HG02981 (cell line): ENCODE measurements around the gene RTP5.

Experiments
- ATAC-seq: cut with Tn5 transposase; IDR thresholded peaks from one replicate; pipeline ENCODE4 v1.9.1; 2021; ENCODE audit warnings: mild to moderate bottlenecking, moderate library complexity; ENCODE audit not compliant: unreplicated experiment

The RTP5 gene

DNA sequence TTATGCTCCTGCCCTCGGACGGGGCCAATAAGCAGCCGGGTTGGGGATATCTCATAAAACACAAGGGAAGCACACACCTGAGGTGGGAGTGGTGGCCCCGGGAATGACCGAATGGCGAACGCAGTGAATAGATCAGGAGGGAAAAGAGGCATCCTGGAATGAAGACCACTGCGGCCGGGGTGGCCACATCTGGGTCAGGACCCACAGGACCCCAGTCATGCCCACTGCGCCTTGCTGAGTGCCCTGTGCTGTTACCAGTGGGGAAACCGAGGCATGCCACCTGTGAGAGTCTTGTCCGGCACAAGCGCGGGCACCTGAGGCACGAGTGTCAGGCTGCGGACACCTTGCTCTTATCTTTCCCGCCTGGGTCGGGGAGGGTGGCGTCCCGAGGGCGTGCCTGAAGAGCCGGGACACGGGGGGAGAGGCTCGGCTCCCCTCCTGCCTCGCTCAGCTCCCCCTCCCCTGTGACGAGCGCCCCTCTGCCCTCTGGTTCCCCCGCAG, 12.4 kb upstream of the RTP5 start:
- ATAC-seq = no peak

DNA sequence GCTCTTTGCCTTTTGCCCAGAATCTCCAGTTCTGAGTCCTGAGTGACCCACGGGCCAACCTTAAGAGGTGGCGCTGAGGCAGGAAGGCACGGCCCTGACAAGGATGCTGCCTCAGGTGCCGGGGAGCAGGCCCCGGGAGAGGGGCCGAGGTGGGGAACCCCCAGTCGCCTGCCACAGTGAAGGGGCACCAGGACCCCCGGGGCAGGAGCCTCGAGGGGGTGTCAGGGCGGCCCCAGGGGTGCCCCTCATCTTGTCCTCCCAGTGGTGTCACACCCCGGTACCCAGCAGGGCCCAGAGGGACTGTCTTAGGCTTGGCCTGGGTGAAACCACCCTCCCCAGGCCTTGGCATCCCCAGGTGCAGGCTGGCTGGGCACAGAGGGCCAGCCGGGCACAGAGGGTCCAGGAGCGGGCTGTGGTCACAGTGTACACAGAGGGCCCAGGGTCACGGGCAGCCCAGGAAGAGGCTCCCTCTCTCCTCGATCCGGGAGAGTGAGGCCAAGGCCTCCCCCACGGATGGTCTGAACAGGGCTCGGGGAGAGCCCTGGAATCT, 11.9 kb upstream of the RTP5 start:
- no peak for ATAC-seq

DNA sequence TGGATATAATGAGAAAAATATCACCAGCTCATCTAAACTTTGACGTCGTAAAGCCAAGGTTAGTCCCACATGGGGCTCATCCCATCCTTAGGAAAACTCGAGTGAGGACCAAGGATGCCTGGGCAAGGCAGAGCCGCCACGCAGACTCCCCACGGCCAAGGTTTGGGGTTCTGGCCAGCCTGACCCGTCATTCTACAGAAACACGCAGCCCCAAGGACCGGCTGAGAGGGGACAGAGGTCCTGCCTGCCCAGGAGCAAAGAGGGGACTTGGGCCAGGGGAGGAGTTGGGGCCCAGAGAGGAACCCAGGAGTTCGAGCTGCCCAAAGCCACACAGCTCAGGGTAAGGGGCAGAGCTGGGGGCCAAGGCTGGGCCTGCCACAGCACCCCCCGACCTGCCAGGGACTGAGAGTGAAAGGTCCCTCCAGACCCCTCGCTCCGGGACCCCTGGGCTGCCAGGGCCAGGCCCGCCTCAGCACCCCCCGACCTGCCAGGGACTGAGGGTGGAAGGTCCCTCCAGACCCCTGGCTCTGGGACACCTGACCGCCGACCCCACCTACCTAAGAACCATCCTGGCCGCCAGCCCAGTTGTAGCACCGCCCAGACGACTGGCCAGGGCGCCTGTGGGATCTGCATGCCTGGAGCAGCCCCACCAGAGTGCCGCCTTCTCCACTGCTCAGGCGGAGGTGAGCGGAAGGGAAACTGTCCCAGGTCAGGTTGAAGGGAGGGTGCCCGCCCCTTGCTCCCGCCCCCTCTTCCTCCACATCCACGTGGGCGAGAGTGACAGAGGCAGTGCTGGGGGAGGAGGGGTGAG, 11.1 kb upstream of the RTP5 start, which contains the start of gene PDCD1:
PDCD1 (minus strand) TSS at position 689 of the 811 bp plus-strand sequence; CDS start at position 633, 56 bp downstream.
- ATAC-seq = no peak

DNA sequence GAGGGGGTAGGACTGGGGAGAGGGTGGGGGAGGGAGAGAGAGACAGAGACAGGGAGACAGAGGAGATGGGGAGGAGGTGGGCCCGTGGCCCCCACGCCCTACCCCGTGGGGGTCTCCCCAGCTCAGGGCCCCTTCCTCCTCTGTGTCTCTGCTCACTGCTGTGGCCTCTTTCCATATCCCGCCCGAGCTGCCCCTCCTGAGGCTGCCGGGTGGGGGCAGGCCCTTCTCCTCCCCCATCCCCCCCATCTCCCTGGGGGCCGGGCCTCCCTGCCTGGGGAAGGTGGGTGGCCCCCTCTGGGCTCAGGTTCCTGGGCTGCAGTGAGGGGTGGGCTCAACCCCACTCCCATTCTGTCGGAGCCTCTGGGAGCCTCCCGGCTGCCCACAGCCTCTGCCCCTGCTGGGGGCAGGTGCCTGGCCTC, 10.5 kb upstream of the RTP5 start:
- no peak for ATAC-seq

DNA sequence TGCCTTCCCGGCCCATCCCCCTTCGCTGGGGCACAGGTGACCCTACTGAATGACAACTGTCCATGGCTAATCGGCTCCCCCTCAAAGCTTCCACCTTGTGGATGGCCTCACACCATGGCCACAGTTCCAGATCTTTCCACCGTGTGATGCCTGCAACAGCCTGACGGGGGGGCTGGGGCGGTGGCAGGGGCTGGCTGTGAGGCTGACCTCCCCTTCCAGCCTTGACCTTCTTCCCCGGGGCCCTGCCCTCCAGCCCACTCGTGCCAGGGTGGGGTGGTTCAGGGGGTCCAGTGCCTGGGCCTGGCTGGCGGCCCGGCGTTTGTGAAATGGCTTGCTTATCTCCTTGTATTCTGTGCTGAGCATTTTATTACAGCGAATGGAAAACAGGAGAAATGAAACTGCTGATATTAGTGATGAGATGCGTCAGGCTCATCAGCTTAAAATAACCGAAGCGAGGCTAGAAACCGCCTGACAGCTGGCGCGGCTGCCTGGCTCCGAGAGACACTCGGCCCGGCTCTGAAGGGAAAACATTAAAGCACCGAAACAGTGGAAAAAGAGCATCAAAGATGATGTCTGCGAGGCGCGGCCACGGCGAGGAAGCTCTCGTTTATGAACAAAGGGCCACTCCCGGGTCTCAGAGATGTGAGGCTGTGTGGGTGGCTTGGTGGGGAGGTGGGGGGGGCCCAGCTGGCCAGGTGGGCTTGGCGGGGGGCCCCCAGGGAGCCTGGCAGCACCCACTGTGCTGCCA, 9.9 kb upstream of the RTP5 start:
- peak; percentile 48 for ATAC-seq

DNA sequence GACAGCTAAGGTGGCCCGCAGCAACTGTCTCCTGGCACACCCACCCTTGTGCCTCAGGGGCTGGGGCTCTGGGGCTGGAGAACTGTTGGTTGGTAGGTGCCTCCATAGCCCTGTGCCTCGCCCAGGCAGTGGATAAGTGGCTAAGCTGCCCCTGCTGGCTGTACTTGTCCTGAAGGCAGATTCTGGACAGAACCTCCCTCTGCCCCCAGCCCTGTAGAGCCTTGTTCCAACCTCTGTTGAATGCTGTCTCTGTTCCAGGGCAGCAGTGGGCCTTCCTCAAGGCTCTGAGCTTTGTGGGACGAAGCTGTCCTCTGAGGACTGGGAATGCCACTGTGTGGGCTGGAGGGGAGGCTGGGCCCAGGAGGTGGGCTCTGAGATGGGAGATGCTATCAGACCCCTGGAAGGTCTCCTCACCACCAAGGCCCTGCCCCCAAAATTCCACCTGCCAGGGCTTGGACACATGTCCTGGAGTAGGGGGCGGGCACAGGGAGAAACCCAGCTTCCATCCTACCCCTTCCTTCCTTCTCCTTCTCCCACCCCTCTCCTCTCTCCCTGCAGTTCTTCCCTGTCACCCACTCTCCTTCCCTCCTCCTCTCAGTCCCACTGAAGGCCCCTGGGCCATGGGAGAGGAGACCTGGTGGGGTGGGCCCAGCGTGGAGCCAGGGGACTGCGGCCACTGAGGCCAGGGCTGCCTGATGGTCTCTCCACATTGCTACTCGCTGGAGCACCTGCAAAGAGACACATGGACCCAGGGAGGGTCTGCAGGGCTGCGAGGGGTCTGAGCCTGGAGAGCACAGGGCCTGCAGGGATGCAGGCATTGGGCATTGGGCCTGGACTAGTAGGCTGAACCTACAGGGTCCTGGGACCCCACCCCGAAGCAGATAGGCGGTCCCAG, 9.1 kb upstream of the RTP5 start:
- ATAC-seq = no peak

DNA sequence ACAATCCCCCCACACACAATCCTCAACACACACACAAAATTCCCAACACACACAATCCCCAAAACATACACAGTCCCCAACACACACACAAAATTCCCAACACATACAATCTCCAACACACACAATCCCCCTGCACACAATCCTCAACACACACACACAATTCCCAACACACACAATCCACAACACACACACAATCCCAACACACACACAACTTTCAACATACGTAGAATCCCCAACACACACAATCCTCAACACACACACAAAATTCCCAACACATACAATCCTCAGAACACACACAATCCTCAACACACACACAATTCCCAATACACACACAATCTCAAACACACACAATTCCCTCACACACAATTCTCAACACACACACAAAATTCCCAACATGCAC, 8.3 kb upstream of the RTP5 start:
- no peak for ATAC-seq

DNA sequence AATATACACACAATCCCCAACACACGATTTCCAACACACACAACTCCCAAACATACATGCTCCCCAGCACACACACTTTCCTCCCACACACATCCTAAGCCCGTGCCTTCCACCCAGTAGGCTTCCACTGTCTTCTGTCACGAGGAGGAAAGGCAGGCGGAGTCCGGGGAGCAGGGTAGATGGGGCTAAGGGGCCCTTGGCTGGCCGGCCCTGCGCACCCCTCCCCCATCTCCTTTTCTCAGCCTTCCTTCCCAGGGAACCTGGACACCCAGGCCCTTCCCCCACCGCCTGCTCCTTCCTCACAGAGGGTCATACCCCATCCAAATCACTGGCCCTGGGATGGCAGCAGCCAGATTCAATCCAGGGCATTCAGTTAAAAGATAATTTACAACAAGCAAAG, 7.4 kb upstream of the RTP5 start:
- ATAC-seq = no peak

DNA sequence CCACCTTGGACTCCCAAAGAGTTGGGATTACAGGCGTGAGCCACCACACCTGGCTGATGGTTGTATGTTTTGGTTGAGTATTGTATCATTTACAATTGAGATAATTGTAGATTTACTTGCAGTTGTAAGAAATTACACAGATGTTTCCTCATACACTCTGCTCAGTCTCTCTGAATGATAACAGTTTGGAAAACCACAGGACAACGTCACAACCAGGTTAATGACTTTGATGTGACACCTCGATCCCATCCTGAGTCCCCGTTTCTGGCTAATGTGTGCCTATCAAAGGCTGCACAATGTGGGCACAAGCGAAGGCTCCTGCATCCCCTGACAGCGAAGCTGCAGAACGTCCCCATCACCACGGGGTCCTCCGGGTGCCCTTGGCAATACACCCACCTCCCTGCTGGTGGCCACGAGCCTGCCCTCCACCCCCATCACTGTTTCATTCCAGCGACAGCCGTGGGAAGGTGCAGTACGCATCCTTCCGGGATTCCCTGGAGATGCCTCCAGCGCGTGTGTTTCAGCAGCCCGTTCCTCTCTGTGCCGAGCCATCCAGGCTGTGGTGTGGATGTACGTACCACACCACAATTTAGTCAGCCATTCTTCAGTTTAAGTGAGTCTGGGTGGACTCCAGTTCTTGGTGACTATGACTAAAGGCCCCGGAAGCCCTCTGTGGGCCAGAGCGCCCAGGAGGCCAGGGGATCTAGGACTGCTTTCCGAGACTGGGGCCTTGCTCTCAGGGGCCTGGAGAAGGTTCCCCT, 6.6 kb upstream of the RTP5 start:
- no peak for ATAC-seq

DNA sequence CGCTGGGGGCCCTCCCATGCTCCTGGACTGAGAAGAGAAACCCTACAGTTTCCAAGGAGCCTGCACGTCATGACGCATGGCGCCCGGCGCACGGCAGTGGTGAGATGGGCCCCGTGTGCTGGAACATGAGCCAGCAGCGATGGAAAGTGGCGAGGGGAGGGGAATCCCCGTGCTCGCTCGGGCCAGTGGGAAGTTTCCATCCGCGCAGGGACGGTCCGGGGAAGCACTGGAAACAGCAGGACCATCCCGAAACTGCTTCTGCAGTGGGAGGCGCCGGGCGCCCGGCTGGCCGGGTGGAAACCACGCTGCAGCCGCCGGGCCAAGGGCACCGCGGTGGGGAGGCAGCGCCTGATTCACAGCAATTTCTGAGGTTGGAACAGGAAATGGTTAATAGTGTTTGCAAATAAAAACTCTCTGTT, 6.0 kb upstream of the RTP5 start:
- ATAC-seq = no peak

DNA sequence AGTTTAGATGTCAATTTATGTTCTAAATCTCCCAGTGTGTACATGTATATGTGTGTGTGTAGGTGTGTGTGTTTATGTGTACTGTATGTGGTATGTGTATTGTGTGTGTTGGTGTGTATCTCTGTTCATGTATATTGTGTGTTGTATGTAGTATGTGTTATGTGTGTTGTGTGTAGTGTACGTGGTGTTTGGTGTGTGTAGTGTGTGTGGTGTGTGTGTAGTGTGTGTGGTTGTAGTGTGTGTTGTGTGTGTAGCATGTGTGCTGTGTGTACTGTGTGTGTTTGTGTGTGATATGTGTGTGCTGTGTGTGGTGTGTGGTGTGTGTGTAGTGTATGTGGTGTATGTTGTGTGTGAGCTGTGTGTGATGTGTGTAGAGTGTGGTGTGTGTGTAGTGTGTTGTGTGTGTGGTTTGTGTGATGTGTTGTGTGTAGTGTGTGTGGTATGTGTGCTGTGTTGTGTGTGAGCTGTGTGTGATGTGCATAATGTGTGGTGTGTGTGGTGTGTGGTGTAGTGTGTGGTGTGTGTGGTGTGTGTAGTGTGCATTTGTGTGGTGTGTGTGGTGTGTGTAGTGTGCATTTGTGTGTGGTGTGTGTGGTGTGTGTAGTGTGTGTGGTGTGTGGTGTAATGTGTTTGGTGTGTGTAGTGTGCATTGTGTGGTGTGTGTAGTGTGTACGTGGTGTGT, 5.2 kb upstream of the RTP5 start:
- ATAC-seq = no peak

DNA sequence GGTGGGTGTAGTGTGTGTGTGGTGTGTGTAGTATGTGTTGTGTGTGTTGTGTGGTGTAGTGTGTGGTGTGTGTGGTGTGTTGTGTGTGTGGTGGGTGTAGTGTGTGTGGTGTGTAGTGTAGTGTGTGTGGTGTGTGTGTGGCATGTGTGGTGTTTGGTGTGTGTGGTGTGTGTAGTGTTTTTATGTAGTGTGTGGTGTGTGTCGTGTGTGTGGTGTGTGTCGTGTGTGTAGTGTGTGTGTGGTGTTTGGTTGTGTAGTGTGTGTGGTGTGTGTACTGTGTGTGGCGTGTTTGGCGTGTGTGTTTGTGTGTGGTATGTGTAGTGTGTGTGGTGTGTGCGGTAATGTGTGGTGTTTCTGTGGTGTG, 4.7 kb upstream of the RTP5 start:
- ATAC-seq = no peak

DNA sequence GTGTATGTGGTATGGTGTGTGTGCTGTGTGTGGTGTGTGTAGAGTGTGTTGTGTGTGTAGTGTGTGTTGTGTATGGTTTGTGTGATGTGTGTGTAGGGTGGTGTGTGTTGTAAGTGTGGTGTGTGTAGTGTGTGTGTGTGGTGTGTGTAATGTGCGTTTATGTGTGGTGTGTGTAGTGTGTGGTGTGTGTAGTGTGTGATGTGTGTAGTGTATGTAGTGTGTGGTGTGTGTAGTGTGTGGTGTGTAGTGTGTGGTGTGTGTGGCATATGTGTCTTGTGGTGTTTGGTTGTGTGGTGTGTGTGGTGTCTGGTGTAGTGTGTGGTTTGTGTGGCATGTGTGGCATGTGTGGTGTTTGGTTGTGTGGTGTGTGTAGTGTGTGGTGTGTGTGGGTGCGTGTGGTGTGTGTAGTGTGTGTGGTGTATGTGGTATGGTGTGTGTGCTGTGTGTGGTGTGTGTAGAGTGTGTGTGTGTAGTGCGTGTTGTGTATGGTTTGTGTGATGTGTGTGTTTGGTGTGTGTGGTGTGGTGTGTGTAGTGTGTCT, 4.0 kb upstream of the RTP5 start:
- ATAC-seq = no peak

DNA sequence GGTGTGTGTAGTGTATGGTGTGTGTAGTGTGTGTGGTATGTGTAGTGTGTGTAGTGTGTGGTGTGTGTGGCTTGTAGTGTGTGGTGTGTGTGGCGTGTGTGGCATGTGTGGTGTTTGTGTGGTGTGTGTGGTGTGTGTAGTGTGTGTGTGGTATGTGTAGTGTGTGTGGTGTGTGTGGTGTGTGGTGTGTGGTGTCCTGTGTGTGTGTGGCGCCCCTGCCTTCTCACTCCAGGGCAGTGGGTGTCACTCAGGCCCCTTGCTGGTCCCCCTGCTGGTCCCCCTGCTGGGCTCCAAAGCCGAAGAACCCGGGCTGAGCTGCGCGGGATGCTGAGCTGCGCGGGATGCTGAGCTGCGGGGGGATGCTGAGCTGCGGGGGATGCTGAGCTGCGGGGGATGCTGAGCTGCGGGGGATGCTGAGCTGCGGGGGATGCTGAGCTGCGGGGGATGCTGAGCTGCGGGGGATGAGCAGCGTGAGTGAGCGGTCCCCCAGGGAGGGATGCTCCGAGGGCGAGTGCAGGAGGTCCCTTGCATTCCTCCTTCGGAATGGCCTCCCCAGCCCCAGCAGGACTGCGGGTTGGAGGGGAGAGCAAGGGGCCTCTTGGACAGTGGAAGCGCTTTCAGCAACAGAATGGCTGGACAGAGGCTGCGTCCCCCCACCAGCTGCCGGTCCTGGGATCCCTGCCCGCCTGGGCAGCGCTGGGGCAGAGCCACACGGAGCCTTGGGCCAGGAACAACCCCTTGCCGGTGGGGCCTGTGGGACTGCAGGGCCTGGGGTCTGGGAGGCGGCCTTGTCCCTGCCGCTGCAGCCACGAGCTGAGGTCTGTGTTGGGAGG, 3.4 kb upstream of the RTP5 start:
- ATAC-seq = no peak

DNA sequence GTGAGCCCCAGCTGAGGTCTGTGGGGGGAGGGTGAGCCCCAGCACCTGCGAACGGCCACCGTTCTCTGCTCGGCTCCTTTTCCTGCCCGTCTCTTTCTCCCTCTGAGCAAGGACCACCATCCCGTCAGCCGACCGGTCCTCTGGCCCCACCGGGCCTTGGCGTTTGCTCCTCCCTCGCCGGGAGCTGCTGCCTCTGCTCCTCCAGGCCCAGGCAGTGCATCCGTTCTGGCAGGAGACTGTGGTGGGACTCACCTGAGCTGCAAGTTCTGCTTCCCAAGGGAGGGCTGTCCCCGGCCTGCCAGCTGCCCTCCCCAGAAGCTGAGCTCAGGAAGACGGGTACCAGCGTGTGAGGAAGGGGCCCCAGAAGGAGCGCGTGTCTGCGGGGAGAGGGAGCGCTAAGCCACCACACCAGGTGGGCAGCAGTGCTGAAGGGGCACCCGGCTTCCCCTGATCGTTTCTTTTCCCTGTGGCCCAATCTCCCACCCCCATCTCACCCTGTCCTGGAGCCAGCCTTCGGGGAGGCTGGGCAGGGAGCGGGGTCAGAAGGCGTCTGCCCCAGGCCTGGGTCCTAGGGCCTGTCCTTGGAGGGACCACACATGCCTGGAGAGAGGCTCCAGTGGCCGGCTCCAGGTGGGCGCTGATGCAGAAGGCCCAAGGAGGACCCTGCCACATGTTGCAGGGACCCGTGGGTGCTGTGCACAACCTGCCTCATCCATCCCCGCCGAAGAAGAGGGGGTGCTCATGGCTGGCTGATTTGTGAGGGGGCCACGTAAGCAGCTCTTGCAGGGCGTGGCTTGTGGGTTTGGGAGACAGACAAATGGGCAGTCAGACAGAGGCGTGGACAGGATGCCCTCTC, 2.5 kb upstream of the RTP5 start:
- no peak for ATAC-seq

DNA sequence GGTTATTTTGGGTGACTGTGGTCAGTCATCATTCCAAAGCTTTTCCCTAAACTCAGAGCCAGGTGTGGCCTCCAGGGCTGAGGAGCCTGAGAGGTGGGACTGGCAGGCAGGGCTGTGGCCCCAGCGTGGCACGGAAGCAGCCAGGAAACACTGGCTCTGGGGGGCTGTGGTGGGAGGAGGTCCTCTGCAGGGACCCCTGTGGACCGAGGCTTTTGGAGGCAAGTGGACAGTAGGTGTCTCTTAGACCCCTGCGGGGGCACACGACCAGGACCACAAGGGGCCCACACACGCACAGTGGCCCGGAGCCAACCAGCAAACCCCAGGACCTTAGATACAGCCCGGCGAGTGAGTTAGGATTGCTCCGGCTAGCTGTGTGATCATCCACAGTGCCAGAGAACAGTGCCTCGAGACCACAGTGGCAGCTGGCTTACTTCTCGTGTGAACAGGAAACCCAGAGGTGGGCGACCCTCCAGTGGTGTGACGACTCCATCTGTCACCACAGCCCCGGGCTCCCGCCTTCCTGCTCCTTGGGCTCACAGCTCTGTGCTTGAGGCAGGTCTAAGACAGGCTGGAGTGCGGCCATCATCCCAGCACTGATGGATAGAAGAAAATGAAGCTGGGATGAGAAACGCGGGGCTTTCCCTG, 1.6 kb upstream of the RTP5 start:
- no peak for ATAC-seq

DNA sequence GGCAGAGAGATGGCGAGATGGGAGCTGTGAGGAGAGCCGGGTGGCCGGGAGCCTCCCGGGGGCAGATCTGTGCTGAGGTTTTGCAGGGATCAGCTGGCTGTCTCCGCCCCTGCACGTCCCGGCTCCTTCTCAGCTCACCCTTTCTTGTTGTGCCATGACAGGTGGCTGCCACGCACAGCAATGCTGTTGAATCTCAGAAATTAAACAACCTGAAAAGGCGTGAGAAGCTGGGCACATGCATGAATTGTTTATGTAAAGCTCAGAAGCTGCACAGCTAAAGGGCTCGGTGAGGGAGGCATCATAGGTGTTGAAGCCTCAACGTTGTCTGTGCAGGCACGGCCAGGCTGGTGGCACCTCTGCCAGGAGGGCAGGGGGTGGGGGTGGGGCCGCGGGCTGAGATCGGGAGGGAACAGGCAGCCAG, 858 bp upstream of the RTP5 start:
- ATAC-seq = no peak
